HG02970 (cell line): Measurements from ENCODE around the gene RNGTT.
"Not testable (repeated sequence)": the region's sequence is repeated elsewhere in the genome, so short reads cannot be mapped to it uniquely, and the experiment has no call there.

Experiments
- ATAC-seq: cut with Tn5 transposase; IDR thresholded peaks from one replicate; pipeline ENCODE4 v1.9.1; 2021; ENCODE audit warnings: mild to moderate bottlenecking, moderate library complexity, moderate number of reproducible peaks; ENCODE audit not compliant: unreplicated experiment, low FRiP score

RNGTT gene

DNA sequence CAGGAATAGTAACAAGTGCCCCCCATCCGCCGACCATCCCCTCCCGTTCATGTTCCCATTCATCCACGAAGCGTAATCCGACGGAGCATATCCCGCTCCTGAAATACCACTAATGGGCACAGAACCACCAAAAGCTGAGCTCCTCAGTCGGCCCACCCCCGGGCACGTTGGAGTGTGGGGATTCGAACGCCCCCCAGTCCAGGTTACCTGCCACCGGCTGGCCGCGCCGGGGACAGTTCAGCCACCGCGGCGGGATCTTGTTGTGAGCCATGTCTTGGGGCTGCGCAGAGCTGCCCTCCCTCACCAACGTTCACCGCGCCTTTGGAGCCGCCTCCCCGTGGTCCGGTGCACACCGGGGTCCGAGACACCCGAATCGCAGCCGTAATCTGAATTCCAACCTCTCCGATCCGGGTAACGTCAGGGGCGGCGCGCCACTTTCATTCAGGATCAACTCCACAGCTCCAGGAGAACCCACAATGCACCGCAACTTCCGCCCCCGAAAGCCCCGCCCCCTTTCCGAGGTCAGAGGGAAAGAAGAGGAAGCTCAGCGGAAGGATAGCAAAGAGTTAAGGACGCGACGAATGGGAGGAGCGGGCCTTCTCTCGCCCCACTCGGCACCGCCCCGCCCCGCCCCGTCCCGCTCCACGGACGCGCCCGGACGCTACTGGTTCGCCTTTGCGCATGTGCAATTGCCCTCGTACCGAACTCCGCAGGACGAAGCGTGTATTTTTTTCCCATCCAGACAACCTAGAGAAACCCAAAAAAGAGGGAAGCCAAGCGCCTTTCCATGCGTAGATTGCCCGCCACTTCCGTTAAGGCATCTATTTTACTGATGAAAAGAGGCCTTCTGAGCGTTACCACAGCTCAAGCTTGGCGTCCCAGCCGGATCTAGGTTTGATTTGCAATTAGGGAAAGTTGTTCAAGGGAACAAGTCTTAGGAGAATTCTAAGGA, at the start of gene RNGTT:
Gene RNGTT (minus strand): TSS at position 480 of the 952 bp plus-strand sequence. CDS start 209 bp downstream, at position 271.
- peak; percentile 100 for ATAC-seq

DNA sequence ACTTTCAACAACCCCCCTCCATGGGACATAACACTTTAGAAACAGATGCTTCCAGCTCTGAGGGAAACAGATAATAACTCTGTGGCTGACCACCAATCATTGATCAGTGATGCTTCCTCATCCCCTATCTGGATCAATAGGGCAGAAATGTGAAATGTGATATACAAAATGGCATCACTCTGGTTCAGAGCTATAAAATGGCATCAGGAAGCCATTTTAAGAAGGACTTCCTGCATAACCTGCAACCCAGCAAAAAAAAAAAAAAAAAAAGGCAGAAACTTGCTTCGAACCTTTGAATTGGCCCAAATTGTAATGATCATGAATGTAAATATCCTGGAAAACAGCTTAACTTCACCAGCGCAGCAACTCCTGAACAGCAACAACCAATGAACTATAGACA, 48.0 kb upstream of the RNGTT start:
- ATAC-seq = no peak

DNA sequence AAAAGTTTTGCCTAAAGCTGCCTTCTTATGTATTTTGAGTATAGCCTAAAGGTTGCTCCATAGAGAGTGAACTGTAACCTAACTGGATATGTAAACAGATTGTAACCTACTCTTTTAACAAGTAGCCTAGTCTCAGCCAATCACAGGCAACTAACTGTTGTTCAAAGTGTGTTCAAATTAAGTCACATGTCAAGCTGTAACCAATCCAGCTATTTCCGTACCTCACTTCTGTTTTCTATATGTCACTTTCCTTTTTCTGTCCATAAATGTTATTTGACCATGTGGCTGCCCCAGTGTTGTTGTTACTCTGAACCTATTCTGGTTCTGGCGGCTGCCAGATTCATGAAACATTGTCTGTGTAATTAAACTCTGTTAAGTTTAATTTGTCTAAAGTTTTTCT, 47.4 kb upstream of the RNGTT start:
- no peak for ATAC-seq

DNA sequence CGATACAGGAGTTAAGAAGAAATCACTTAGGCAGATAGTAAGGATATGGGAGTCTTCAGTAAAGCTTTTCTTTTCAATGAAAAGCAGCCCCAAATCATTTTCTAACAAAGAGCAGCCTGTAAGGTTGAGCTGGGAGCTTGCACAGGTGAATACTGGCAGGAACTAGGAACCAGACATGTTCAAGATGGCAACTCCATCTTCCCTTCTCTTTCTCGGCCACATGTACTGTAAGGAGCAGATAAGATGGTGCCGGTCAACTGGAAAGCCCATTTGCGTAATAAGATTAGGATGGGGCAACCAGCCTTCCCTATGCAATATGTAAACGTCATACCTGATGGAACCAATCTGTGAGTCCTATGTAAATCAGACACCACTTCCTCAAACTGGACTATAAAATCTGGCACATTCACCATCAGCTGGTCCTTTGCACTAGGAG, 46.2 kb upstream of the RNGTT start:
- no peak for ATAC-seq

DNA sequence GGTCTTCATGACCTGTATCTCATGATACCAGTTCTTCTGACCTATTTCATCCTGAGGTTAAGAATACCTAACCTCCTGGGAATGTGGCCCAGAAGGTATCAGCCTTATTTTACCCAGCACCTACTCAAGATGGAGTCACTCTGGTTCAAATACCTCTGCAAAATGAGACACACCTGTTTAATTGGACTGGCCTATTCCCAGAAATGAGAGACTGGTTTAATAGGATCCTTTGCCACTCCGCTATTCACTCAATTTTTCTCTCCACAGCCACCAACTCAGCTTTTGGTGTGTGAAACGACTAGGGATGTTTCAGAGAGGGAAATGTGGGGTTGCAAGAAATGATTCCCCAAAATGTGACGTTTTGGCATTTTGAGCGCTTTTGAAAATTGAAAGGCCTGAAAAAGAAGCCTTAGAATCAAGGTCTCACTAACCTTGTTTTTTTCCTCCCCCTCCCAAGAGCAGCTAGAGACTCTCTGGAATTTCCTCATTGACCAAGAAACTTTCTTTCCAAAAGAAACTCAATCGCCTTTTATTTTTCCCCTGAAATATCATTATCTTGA, 45.5 kb upstream of the RNGTT start:
- ATAC-seq = no peak

DNA sequence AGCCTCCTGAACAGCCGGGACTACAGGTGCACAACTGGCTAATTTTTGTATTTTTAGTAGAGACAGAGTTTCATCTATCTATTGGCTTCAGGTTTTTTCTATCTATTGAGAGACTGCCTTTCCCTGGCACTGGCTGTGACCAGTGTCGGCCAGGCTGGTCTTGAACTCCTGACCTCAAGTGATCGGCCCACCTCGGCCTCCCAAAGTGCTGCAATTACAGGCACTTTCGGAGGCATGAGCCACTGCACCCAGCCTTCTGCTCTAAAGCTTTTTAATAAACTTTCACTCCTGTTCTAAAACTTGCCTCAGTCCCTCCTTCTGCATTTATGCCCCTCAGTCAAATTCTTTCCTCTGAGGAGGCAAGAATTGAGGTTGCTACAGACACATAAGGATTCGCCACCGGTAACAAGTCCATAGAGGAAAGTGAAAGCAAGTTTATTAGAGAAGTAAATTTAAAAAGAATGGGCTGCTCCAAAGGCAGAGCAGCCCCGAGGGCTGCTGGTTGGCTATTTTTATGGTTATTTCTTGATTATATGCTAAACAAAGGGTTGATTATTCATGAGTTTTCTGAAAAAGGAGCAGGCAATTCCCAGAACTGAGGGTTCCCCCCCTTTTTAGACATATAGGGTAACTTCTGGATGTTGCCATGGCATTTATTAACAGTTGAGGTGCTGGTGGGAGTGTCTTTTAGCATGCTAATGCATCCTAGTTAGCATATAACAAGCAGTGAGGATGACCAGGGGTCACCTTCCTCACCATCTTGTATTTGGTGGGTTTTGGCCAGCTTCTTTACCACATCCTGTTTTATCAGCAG, 44.8 kb upstream of the RNGTT start:
- no peak for ATAC-seq

DNA sequence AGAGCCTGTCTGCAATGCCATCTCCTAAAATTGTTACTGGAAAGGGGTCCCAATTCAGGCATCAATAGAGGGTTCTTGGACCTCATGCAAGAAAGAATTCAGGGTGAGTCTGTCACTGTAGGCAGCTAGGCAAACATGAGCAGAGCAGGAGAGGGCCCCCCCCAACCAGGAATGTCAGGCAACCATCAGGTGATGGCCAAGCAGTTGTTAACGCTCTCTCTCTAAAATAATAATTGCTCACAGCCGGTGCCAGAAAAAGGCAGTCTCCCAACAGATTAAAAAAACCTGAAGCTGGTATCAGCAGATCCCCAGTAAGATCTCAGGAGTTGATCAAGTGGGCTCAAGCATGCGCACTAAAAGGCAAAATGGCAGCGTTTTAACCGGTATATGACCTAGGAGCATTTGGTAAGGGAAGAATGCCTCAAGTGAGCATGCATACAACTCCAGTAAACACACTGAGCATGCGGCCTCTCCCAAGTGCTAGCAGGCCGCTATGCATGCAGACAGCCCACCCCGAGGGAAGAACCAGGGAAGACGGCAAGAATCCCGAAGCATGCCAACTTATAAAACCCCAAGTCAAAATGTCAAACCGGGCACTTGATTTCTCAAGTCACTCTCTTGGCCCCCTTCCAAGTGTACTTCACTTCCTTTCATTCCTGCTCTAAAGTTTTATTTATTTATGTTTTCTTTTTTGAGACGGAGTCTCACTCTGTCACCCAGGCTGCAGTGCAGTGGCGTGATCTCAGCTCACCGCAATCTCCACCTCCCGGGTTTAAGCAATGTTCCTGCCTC, 44.0 kb upstream of the RNGTT start:
- ATAC-seq = no peak

DNA sequence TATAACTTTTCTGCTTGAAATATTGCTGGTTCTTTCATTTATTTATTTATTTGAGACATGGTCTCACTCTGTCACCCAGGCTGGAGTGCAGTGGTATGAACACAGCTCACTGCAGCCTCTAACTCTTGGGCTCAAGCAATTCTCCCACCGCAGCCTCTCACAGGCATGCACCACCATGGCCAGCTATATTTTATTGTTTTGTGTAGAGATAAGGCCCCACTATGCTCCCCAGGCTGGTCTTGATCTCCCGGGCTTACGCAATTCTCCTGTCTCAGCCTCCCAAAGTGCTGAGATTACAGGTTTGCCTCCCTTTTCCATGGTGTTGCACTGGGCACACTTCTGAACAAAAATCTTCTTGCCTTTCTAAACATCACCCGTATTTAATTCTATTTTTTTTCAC, 39.1 kb upstream of the RNGTT start:
- no peak for ATAC-seq

DNA sequence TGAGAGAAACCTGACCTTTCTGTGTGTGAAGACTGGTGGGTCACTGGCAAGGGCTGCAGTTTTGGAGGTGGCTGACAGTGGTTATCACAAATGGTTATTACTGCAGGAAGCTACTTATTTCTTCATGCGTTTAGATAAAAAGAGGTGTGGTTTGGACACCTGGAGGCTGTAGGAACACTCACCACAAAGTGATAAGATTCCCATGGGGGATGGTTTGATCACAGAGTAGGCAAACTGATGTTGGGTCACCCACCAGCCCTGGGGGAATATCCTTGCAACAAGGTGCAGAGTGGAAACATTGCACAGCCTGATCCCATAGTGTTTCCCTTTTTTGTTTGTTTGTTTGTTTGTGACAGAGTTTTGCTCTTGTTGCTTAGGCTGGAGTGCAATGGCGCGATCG, 33.9 kb upstream of the RNGTT start:
- no peak for ATAC-seq

DNA sequence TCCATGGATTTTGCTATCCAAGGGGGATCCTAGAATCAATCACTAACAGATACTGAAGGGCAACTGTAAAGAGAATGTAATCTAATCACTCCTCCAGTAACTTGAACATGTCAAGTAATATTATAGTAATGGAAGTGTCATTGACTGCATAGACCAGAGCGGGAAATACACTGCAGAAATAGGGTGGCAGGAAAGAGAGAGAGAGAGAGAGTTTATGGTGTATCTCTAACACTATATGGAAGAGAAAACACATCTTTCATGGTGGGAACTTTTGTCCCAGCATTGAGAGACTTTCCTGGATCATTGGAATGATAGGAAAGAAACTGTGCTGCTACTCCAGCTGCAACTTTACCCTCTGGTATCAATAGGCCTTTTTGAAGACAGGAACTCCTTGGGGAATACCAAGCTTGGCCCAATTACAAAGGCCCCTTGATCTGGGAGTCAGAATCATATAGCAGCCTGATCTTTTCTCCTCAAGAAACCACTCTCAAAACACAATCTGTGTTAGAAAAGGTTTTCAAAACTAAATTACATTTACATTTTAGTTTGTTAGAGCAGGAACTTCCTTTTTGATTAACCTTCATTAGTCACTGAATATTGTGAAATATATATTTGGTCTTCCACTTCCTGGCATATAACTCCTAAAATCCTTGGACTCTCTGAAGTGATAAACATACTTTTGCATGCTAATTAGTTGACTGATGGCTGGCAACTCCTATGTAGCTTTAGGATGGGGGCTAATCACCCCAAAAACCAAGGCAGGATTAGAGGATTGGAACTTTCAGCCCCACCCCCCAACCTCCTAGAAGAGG, 29.5 kb upstream of the RNGTT start:
- no peak for ATAC-seq

DNA sequence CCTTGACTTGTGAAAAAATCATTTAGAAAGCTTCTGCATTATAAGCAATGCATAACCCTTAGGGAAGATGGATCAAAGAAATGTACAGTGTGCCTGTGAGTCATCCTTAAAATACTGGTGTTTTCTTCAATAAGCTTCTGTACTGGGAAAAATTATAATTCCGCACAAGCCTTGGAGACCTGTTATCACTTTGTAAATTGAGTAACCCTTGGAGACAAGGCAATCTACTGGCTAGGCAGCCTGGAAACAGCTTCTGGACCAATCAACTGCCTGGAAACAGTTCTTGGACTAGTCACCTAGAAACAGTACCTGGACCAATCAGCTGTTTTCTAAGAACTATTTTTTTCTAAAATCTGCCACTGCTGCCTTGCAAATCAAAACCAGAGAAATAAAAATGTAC, 25.8 kb upstream of the RNGTT start:
- no peak for ATAC-seq

DNA sequence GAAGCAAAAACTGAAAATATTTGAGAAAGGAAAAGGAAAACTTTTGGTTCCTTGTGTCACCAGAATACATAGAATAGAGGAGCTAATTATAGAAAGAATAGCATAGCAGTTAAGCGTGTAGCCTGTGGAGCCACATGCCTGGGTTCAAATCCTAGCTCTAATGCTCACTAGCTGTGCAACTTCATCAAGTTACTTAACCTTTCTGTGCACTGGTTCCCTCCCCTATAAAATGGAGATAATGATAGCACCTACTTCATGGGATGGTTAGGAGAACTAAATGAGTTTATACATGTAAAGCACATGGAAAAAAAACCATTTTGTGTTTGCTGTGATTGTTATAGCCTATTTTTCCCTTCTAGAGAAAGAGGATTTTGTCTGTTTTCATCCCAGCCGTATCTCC, 24.5 kb upstream of the RNGTT start:
- no peak for ATAC-seq

DNA sequence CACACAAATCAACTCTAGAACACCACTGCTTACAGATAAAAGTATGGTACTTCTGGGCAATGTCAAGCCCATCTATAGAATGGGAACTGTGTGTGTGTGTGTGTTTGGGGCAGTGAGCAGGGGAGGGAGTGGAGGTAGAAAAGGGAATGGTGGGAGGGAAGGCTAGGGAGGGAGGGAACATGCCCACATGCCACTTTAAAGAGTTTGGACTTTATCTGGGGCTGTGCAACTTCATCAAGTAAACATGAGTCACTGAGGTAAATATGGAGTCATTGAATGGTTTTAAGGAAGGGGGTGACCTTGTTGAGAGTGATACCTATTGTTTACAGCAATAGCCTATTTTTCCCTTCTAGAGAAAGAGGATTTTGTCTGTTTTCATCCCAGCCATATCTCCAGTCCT, 22.5 kb upstream of the RNGTT start:
- ATAC-seq = no peak

DNA sequence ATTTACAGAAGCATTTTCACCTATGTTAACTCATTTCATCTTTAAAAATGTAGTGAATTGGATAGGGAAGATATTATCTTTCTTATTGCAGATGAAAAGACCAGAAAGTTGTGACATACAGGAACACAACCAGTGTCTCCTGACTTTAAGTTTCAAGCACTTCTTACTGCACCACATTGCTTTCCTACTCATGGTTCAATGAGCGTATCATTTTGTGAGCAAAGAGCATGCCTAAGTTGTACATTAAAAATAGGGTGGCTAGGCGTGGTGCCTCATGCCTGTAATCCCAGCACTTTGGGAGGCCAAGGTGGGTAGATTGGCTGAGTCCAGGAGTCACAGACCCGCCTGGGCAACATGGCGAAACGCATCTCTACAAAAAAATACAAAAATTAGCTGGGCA, 21.2 kb upstream of the RNGTT start:
- no peak for ATAC-seq

DNA sequence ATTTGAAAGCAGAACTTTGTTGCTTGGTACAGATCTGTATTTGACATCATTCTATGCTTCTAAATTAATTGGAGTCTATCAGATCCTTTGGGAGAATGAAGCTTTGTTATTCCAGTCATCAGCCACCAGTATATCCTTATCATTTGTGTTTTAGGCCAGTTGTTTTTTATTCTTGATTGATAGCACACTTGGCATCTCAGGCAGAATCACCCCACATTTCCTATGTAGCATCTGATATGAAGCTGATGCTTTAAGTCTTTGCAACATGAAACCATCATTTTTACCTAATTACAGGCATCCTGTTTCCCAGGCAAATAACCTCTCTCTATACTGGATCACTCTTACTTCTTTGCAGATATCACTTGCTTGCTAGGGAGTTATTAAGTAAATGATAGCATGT, 20.7 kb upstream of the RNGTT start:
- no peak for ATAC-seq

DNA sequence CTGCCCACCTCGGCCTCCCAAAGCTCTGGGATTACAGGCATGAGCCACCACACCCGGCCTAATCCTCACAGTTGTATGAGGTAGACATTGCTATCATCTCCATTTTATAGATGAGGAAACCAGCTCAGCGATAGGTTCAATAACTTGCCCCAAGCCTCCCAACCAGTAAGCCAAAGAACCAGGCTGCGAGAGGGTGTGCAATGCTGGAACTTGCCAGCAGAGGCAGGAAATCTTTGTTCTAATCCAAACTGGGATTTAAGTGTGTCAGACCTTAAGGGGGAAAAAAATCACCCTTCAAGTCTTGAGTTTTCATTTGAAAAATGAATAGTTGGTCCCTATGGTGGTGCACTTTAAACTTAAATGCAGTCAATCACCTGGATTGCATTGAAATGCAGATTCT, 20.1 kb upstream of the RNGTT start:
- ATAC-seq = no peak

DNA sequence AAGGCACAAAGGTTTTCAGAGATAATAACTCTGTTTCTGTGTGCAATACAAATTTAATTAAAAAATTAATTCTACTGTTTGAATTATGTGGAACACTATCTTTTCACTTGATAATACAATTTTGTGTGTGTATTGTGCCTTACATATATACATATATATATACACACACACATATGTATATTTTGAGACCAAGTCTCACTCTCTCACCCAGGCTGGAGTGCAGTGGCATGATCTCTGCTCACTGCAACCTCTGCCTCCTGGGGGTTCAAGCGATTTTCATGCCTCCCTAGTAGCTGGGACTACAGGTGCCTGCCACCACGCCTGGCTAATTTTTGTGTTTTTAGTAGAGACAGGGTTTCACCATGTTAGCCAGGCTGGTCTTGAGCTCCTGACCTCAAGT, 19.7 kb upstream of the RNGTT start:
- ATAC-seq = not testable (repeated sequence)

DNA sequence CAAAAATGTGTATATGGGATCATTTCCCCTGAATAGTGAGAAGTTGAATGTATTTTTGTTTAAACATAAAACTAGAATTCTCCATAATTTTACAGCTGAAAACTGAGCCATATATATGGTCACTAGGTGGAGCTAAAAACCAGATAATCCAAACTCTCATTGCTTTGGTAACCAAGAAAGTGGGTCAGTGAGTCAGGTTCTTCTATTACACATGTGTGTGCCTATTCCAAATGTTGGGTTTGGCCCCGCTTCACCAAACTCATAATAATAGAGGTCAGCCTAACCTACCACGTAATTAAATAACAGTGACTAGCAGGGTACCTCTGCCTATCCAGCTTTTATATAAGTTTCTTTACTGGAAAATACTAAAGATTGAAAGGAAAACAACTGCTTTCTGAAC, 19.3 kb upstream of the RNGTT start:
- no peak for ATAC-seq

DNA sequence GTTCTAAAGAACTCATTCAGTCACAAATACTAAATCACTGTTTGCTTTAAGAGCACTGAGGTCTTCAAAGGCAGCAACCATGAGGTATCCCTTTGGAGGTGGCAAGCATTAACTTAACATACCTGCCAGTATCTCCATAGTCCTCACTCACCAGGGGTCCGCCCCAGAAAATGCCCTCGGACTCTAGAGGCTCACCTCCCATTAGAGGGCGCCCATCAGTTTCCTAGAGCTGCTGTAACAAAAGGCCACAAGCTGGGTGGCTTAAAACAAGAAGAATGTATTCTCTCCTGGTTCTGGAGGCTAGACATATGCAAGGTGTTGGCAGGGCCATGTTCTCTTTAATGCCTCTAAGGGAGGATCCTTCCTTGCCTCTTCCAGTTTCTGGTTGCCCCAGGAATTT, 12.0 kb upstream of the RNGTT start:
- ATAC-seq = no peak
